ENCODE data around the gene MLPH. TPM values are rescaled to one million over a fixed set of nuclear protein-coding genes. Genes with fewer than 3 reads are reported as not detected.

MLPH gene
- total RNA-seq, 1 donor from 2014 or later, result 6.5 TPM

- DNase-seq, result no peak
Measured at GRCh38 chr2:237546040-237546875, 59.2 kb downstream of the MLPH start.

- no peak for DNase-seq
Measured at GRCh38 chr2:237546876-237547395, 59.9 kb downstream of the MLPH start.

- DNase-seq, result no peak
Measured at GRCh38 chr2:237547841-237548416, 60.9 kb downstream of the MLPH start.

- DNase-seq, result no peak
Measured at GRCh38 chr2:237549216-237549615, 62.2 kb downstream of the MLPH start.

- no peak for DNase-seq
Measured at GRCh38 chr2:237549643-237550415, 62.8 kb downstream of the MLPH start.

- DNase-seq, result no peak
Measured at GRCh38 chr2:237551071-237551574, 64.1 kb downstream of the MLPH start.

GRCh38 chr2:237552908-237553307 lies 65.9 kb downstream of the MLPH start:
- no peak for DNase-seq

- no peak for DNase-seq
Measured at GRCh38 chr2:237553948-237554347, 66.9 kb downstream of the MLPH start.

GRCh38 chr2:237555560-237555959 lies 68.5 kb downstream of the MLPH start:
- no peak for DNase-seq

- no peak for DNase-seq
Measured at GRCh38 chr2:237556773-237557632, 70.0 kb downstream of the MLPH start.

GRCh38 chr2:237557633-237558015 lies 70.6 kb downstream of the MLPH start:
- DNase-seq, result no peak

- no peak for DNase-seq
Measured at GRCh38 chr2:237558961-237559641, 72.0 kb downstream of the MLPH start.

GRCh38 chr2:237561221-237561620 lies 74.2 kb downstream of the MLPH start:
- no peak for DNase-seq

- no peak for DNase-seq
Measured at GRCh38 chr2:237563816-237564215, 76.8 kb downstream of the MLPH start.

- no peak for DNase-seq
Measured at GRCh38 chr2:237564526-237565131, 77.6 kb downstream of the MLPH start.

- DNase-seq, result no peak
Measured at GRCh38 chr2:237565974-237566373, 78.9 kb downstream of the MLPH start.

- DNase-seq, result no peak
Measured at GRCh38 chr2:237566401-237567235, 79.6 kb downstream of the MLPH start, which contains the start of gene PRLH. Gene PRLH, plus strand, starts transcription at chr2:237566574. Its CDS starts 0 bp downstream, at chr2:237566574.

GRCh38 chr2:237567276-237568029 lies 80.4 kb downstream of the MLPH start:
- no peak for DNase-seq

Measured in skin of body (tissue), 2 donors.